Measurements from ENCODE around the gene SERINC5.

Gene SERINC5

DNA sequence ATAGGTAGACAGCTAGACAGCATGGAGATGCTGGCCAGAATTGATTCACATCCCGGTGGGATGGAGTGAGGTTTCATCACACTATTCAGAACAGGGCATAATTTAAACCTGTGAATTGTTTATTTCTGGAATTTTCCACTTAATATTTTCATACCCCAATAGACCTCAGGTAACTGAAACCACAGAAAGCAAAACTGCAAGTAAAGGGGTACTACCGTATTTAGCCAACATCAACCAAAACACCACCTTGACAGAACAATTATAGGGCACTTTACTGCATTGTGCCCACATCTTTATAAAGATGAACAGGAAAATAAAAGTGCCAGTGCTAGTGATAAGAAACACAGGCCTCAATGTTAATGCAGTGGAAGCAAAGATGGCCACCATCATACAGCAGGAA lies 7.5 kb downstream of the SERINC5 start:
- TF ChIP-seq, protein P1, sequence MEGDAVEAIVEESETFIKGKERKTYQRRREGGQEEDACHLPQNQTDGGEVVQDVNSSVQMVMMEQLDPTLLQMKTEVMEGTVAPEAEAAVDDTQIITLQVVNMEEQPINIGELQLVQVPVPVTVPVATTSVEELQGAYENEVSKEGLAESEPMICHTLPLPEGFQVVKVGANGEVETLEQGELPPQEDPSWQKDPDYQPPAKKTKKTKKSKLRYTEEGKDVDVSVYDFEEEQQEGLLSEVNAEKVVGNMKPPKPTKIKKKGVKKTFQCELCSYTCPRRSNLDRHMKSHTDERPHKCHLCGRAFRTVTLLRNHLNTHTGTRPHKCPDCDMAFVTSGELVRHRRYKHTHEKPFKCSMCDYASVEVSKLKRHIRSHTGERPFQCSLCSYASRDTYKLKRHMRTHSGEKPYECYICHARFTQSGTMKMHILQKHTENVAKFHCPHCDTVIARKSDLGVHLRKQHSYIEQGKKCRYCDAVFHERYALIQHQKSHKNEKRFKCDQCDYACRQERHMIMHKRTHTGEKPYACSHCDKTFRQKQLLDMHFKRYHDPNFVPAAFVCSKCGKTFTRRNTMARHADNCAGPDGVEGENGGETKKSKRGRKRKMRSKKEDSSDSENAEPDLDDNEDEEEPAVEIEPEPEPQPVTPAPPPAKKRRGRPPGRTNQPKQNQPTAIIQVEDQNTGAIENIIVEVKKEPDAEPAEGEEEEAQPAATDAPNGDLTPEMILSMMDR (IDR thresholded peaks at IDR 0.05; ENCODE audit: control insufficient read depth, insufficient read depth, low read depth, low read length, missing control alignments) = no peak
- H3K4me3 ChIP-seq (ENCODE audit: control insufficient read depth, low read depth, low read length) = no peak overlapping the region

DNA sequence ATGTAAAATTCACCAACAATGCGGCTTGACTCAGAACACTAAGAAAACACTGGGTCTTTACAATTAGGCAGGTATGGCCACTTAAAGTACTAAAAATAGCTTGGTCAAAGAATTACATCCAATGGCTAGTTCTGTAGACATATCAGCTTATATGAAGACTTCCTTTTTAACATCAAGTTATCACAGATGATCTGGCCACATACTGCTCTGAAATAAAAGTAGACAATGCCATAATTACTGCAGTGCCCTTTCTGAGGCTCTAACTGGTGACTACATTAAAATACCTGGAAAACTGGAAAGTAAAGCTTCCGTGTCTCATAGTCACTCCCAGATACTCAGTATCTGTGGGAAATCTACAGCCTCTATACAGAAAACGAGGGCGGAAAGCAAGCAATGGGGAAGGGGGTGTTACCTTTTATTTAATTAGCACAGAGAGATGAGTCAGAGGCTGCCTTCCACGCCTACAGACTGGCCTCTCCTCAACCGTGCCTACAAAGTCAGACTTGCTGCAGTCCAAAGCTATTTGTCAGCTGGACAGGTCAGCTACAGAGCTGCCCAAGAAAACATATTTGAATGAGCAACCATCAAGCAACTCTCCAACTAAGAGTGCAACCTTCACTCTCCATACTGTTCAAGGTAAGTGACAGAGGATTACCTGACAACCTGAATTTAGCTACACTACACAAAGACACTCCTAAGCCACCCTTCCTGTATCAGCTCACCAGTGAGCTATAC lies 8.7 kb downstream of the SERINC5 start:
- no peak overlapping the region; the same call in 1 of the 2 replicates for H3K4me3 ChIP-seq (ENCODE audit: control insufficient read depth, low read depth, low read length)
- peak; percentile 79 for DNase-seq (ENCODE audit: low read depth)
- TF ChIP-seq, protein P1 (IDR thresholded peaks at IDR 0.05; ENCODE audit: control insufficient read depth, insufficient read depth, low read depth, low read length, missing control alignments) = no peak

More for the DNA sequence above, 7.5 kb downstream of the SERINC5 start:
- DNase-seq (ENCODE audit: low read depth) = no peak

DNA sequence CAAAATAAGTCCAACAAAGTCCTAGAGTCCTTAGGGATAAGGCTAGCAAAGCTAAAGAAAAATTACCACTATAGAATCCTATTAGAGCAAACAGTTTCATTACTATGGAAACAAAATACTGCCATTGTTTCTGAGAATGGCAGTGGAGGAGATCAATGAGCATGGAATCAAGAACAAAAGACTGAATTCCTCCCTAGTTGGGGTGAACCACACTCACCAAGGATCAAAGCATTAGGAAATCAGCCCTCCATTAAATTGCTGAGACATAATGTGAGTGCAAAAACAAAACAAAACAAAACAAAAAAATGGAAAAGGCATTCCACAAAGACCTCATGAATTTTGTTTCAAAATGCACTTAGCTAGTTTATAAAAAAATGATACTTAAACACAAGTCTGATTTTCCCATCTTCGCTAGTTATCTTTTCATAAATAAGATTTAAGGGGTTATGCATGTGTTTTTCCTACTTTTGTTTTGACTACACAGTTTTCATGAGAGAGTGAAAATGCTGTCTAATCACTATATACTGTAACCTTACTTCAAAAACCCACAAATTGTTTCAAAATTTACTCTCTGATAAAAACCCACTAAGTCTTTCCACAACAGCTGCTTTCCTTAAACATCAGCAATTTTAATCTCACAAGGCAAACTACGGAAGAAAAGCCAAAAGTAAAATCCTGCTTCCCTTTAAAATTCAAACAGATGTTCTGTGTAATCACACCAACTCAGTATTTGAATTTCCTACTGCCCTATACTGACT lies 9.7 kb downstream of the SERINC5 start:
- TF ChIP-seq, protein P1 (IDR thresholded peaks at IDR 0.05; ENCODE audit: control insufficient read depth, insufficient read depth, low read depth, low read length, missing control alignments) = no peak
- no peak overlapping the region for H3K4me3 ChIP-seq (ENCODE audit: control insufficient read depth, low read depth, low read length)
- DNase-seq (ENCODE audit: low read depth) = peak; percentile 37

DNA sequence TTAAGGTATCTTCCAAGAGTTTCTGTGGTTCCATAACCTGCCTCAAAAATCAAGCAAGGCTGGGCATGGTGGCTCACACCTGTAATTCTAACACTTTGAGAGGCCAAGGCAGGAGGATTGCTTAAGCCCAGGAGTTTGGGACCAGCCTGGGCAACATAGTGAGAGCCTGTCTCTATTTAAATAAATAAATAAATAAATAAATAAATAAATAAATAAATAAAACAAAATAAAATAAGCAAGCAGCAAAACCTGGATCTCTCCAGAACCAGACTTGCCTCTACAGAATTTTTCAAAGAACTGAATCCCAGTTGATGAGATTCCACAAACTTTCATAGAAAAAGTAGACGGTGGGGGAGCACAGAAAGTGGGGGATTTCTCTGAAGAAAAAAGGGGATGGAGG lies 12.3 kb downstream of the SERINC5 start:
- TF ChIP-seq, protein P1 (IDR thresholded peaks at IDR 0.05; ENCODE audit: control insufficient read depth, insufficient read depth, low read depth, low read length, missing control alignments) = no peak
- no peak overlapping the region for H3K4me3 ChIP-seq (ENCODE audit: control insufficient read depth, low read depth, low read length)
- DNase-seq (ENCODE audit: low read depth) = no peak

DNA sequence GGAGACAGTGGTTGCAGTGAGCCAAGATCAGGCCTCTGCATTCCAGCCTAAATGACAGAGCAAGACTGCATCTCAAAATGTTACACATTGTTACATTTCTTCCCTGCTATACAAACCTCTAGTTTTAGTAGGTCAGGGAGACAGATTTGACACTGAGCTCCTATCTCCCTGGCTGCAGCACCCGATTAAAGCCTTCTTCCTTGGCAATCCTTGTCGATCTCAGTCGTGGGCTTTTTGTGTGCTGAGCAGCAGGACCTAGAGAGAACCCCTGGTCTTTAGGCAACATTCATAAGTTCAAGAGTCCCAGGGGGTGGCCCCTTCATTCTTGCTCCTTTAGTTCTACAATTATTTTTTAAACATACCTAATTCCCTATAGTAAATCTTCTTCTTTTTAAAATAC lies 13.0 kb downstream of the SERINC5 start:
- no peak for DNase-seq (ENCODE audit: low read depth)
- TF ChIP-seq, protein P1 (IDR thresholded peaks at IDR 0.05; ENCODE audit: control insufficient read depth, insufficient read depth, low read depth, low read length, missing control alignments) = no peak
- no peak overlapping the region for H3K4me3 ChIP-seq (ENCODE audit: control insufficient read depth, low read depth, low read length)

DNA sequence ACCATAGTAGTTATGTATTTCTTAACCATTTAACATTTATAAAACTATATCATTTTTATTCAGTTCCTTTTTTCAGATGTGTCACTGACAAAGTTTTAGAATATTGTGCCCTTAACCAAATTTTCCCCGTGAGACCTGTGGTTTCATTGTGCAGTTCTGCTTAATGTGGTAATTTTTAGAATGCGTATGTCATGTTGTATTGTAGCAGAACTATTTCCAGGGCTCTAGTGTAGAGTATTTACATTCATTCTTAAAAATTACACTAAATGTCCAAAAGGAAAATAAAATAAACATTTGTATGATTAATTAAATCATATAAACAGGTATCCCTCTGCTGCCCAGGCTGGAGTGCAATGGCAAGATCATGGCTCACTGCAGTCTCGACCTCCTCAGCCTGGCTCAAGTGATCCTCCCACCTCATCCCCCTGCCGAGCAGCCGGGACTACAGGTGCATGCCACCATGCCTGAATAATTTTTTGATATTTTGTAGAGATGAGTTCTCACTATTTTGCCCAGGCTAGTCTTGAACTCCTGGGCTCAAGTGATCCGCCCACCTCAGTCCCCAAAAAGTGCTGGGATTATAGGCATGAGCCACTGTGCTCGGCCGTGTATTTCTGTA lies 15.4 kb downstream of the SERINC5 start:
- TF ChIP-seq, protein P1 (IDR thresholded peaks at IDR 0.05; ENCODE audit: control insufficient read depth, insufficient read depth, low read depth, low read length, missing control alignments) = no peak
- H3K4me3 ChIP-seq (ENCODE audit: control insufficient read depth, low read depth, low read length) = no peak overlapping the region
- DNase-seq (ENCODE audit: low read depth) = no peak
